ENCODE measurements around the gene ACVR1C.

- TF ChIP-seq CTCF (IDR thresholded peaks at IDR 0.05) (no peak), POLR2A (IDR thresholded peaks at IDR 0.05) (no peak)
Observed at GRCh38 chr2:157523270-157524247, 105.1 kb downstream of the ACVR1C start.

Measured in testis (tissue), 2 donors.